HepG2 (cell line): ENCODE data around the gene TMEM232. TPM values are rescaled to one million over a fixed set of nuclear protein-coding genes. Genes with fewer than 3 reads are reported as not detected.

Source experiments
- ATAC-seq: fragments of 200-7000 bp; cut with Tn5 transposase; 3 replicates; pipeline ENCODE4 v1.9.1; 2020; ENCODE audit warnings: mild to moderate bottlenecking, moderate library complexity
- BruUV-seq: library from RNA; stranded (reverse); fragments of 400-500 nt; replicated peaks from 2 replicates; lab custom pipeline; 2021; lab: Mats Ljungman, UMichigan
- CTCF ChIA-PET: fragments of 300-600 bp; formaldehyde crosslinking; extraction: SDS; loops from one replicate; lab custom pipeline; 2021; ENCODE audit warnings: low total read pairs, inconsistent platforms, low intra/inter-chr PET ratio; lab: Yijun Ruan, JAX
- POLR2A ChIA-PET: fragments of 350-600 bp; sonication (Branson Sonifier 250); formaldehyde crosslinking; loops from one replicate; lab custom pipeline; 2020; ENCODE audit warnings: antibody characterized with exemption, inconsistent platforms; lab: Yijun Ruan, JAX
- DNase-seq: peaks from one replicate; pipeline ENCODE4 v3.0.0-alpha.2; 2015; ENCODE audit warnings: low spot score
- FAIRE-seq: peaks from 3 replicates; lab custom pipeline; 2011; peaks lifted over from hg19 to GRCh38; lab: Jason Lieb, UNC
- H2AFZ ChIP-seq: one replicate; pipeline ENCODE4 v1.6.1; 2011; ENCODE audit warnings: low read length, inconsistent platforms
- H3K27ac ChIP-seq: fragments of 300-600 bp; 3 replicates; pipeline ENCODE4 v1.8.0; 2011; ENCODE audit warnings: mixed run types, mild to moderate bottlenecking, mixed read lengths, low read length, inconsistent platforms; ENCODE audit not compliant: insufficient read depth; ENCODE audit errors: extremely low read length
- H3K27me3 ChIP-seq, 2 experiments: fragments of 200-600 bp in 1 of 2; 2 replicates in 1 of 2; 3 replicates in 1 of 2; pipeline versions ENCODE4 v1.6.0 to v1.8.0; 2011; ENCODE audit warnings: low read length in 2 of 2, mild to moderate bottlenecking in 2 of 2, moderate library complexity in 2 of 2, inconsistent platforms in 1 of 2; ENCODE audit not compliant: insufficient read depth in 2 of 2, control insufficient read depth in 1 of 2
- H3K36me3 ChIP-seq, 2 experiments: fragments of 200-600 bp in 1 of 2; replicated peaks in 1 of 2; 2 replicates in 1 of 2; 3 replicates in 1 of 2; pipeline versions ENCODE4 v1.5.1 to v1.8.0; 2011; ENCODE audit warnings: low read length in 2 of 2, inconsistent platforms in 1 of 2; ENCODE audit not compliant: insufficient read depth in 2 of 2, control insufficient read depth in 1 of 2
- H3K4me1 ChIP-seq: 2 replicates; pipeline ENCODE4 v1.5.1; 2012; ENCODE audit warnings: low read length, inconsistent platforms; ENCODE audit not compliant: insufficient read depth
- H3K4me2 ChIP-seq: 2 replicates; pipeline ENCODE4 v1.6.0; 2011; ENCODE audit warnings: low read depth, low read length, inconsistent platforms
- H3K4me3 ChIP-seq, 3 experiments: fragments of 200-600 bp in 1 of 3; sonication (generic), shearing (Covaris generic) in 1 of 3; replicated peaks in 1 of 3; 2 replicates each; pipeline ENCODE4 v1.5.1; 2011 to 2016; ENCODE audit warnings: low read length in 3 of 3, inconsistent platforms in 2 of 3, low read depth in 2 of 3, mild to moderate bottlenecking in 2 of 3, control low read depth in 1 of 3, mixed read lengths in 1 of 3; ENCODE audit not compliant: insufficient read depth in 1 of 3
- H3K79me2 ChIP-seq: one replicate; pipeline ENCODE4 v1.6.1; 2011; ENCODE audit warnings: low read length, inconsistent platforms; ENCODE audit not compliant: insufficient read depth
- H3K9ac ChIP-seq: 2 replicates; pipeline ENCODE4 v1.6.0; 2011; ENCODE audit warnings: mild to moderate bottlenecking, low read depth, low read length, inconsistent platforms; ENCODE audit not compliant: insufficient read depth
- H3K9me3 ChIP-seq: 2 replicates; pipeline ENCODE4 v1.5.1; 2012; ENCODE audit warnings: mild to moderate bottlenecking, low read length
- H4K20me1 ChIP-seq: 2 replicates; pipeline ENCODE4 v1.6.0; 2011; ENCODE audit warnings: inconsistent platforms, mild to moderate bottlenecking, low read length, moderate library complexity; ENCODE audit not compliant: insufficient read depth
- ADNP ChIP-seq: sonication (generic); formaldehyde crosslinking; IDR thresholded peaks from 2 replicates; pipeline ENCODE4 v1.4.0; 2020; ENCODE audit warnings: missing genetic modification reagents
- BRD4 ChIP-seq: sonication (generic); formaldehyde crosslinking; IDR thresholded peaks from 2 replicates; pipeline ENCODE4 v1.4.0; 2020; ENCODE audit warnings: missing genetic modification reagents
- CC2D1A ChIP-seq: sonication (generic); formaldehyde crosslinking; IDR thresholded peaks from 2 replicates; pipeline ENCODE4 v1.8.1; 2023; ENCODE audit warnings: mild to moderate bottlenecking, missing genetic modification reagents
- HDAC1 ChIP-seq: sonication (generic); formaldehyde crosslinking; IDR thresholded peaks from 2 replicates; pipeline ENCODE4 v1.5.1; 2020; ENCODE audit warnings: mild to moderate bottlenecking, missing genetic modification reagents
- HOXA7 ChIP-seq: sonication (generic); formaldehyde crosslinking; IDR thresholded peaks from 2 replicates; pipeline ENCODE4 v1.8.1; 2022; ENCODE audit warnings: mild to moderate bottlenecking, missing genetic modification reagents, moderate library complexity
- NFE2 ChIP-seq: sonication (generic); formaldehyde crosslinking; IDR thresholded peaks from 2 replicates; pipeline ENCODE4 v1.4.0; 2020; ENCODE audit warnings: missing genetic modification reagents
- RFXANK ChIP-seq: IDR thresholded peaks from 2 replicates; pipeline ENCODE4 v1.6.1; 2016
- SIN3A ChIP-seq: IDR thresholded peaks from 2 replicates; pipeline ENCODE4 v1.6.1; 2011; ENCODE audit warnings: low read depth, mild to moderate bottlenecking, control low read depth, low read length, borderline replicate concordance
- SNRNP70 ChIP-seq: fragments of 200-400 bp; formaldehyde crosslinking; IDR thresholded peaks from 2 replicates; pipeline ENCODE4 v1.6.1; 2017; ENCODE audit warnings: mild to moderate bottlenecking, low read depth, low read length, moderate library complexity
- TGIF2 ChIP-seq: IDR thresholded peaks from 2 replicates; pipeline ENCODE4 v1.6.1; 2016; ENCODE audit warnings: control low read depth, missing compliant biosample characterization
- ZBTB20 ChIP-seq: sonication (generic); formaldehyde crosslinking; IDR thresholded peaks from 2 replicates; pipeline ENCODE4 v1.8.1; 2023; ENCODE audit warnings: missing genetic modification reagents, low read depth, mild to moderate bottlenecking, borderline replicate concordance
- ZBTB21 ChIP-seq: sonication (generic); formaldehyde crosslinking; IDR thresholded peaks from 2 replicates; pipeline ENCODE4 v1.4.0; 2020; ENCODE audit warnings: missing genetic modification reagents
- ZBTB26 ChIP-seq: IDR thresholded peaks from 2 replicates; pipeline ENCODE4 v1.6.1; 2016; ENCODE audit warnings: missing compliant biosample characterization, missing genetic modification reagents, borderline replicate concordance
- ZNF256 ChIP-seq: sonication (generic); formaldehyde crosslinking; conservative IDR thresholded peaks from 2 replicates; pipeline ENCODE4 v1.4.0; 2020; ENCODE audit warnings: missing genetic modification reagents
- ZNF414 ChIP-seq: sonication (generic); formaldehyde crosslinking; IDR thresholded peaks from 2 replicates; pipeline ENCODE4 v1.5.0; 2020; ENCODE audit warnings: missing genetic modification reagents
- ZNF547 ChIP-seq: sonication (generic); formaldehyde crosslinking; IDR thresholded peaks from 2 replicates; pipeline ENCODE4 v1.5.1; 2020; ENCODE audit warnings: mild to moderate bottlenecking, missing genetic modification reagents
- ZNF691 ChIP-seq: sonication (generic); formaldehyde crosslinking; IDR thresholded peaks from 2 replicates; pipeline ENCODE4 v1.4.0; 2020; ENCODE audit warnings: missing genetic modification reagents, low read depth, mild to moderate bottlenecking, borderline replicate concordance
- ZNF891 ChIP-seq: sonication (generic); formaldehyde crosslinking; IDR thresholded peaks from 2 replicates; pipeline ENCODE4 v1.5.0; 2020; ENCODE audit warnings: mild to moderate bottlenecking, missing genetic modification reagents
- WGBS: methylation state at CpG from one replicate; pipeline ENCODE4 v1.1.6; 2017; ENCODE audit warnings: low lambda C conversion rate; 5-methylcytosine and 5-hydroxymethylcytosine counted together
- in situ Hi-C: cut with HindIII; loops from 2 replicates; pipeline ENCODE4 v1.10.0; 2017; ENCODE audit warnings: low pct_unique_long_range_greater_than_20kb; ENCODE audit not compliant: extremely low pct_ligation_motif_present
- intact Hi-C: fragments of 100-400 bp; cut with micrococcal nuclease; formaldehyde crosslinking; loops from one replicate; pipeline ENCODE4 v1.10.0; 2022; ENCODE audit not compliant: unreplicated experiment
- polyA plus RNA-seq, 8 experiments: library from polyadenylated mRNA; depleted of rRNA in 3 of 8; stranded (reverse) in 7 of 8; unstranded in 1 of 8; fragments of >200 nt; fragmentation: Illumina TruSeq in 4 of 8; extraction: Trizol in 4 of 8; gene quantifications; 2 replicates each; pipeline versions ENCODE4 v1.2.1 to v1.2.3, GENCODE V29; 2011 to 2016; ENCODE audit warnings: low read depth in 4 of 8, missing spikeins in 1 of 8, mixed read lengths in 1 of 8; ENCODE audit not compliant: insufficient read depth in 1 of 8
- total RNA-seq, 5 experiments: library from RNA; depleted of rRNA; stranded (reverse); fragments of >200 nt; fragmentation: Illumina TruSeq; extraction: Trizol; gene quantifications; 2 replicates each; pipeline ENCODE4 v1.2.3, GENCODE V29; 2016; ENCODE audit warnings: low read depth in 1 of 5

TMEM232 gene
- total and polyA plus RNA-seq, 2 of the 13 experiments (the other 11 are each of a cell fraction or from before 2014, with no cell fraction given): 0.29 to 0.71 TPM

GRCh38 chr5:110611817-110612216 is 114.7 kb downstream of the TMEM232 start:
- Histone ChIP-seq H3K4me2 (no peak overlapping the region), H3K36me3 (no peaks in the 10 kb centered on the region), H3K9me3 (peaks cover 6% of the 10 kb centered on the region; the same call in 1 of the 2 replicates), H2AFZ (no peak overlapping the region), H4K20me1 (no peaks in the 10 kb centered on the region), H3K27me3 (no peaks in the 10 kb centered on the region), H3K79me2 (no peaks in the 10 kb centered on the region), H3K9ac (no peak overlapping the region), H3K27ac (no peak overlapping the region), H3K4me1 (no peaks in the 10 kb centered on the region), H3K4me3 (no peak overlapping the region)
- FAIRE-seq (no peak), DNase-seq (no peak), ATAC-seq (no peak)
- POLR2A ChIA-PET: no interaction called here
- no TSS peak for BruUV-seq
- CTCF ChIA-PET: no interaction called here
- no peak for TF ChIP-seq CC2D1A (CRISPR knock-in tag)
- TF ChIP-seq ZNF256 (CRISPR knock-in tag): no peak
- TF ChIP-seq ZBTB20 (CRISPR knock-in tag): no peak
- WGBS: 2% methylated on average over 6 of the region's 6 CpGs
- intact Hi-C loops (no loop called here), in situ Hi-C loops (no loop called here)

- in situ Hi-C loops (no loop called here), intact Hi-C loops (no loop called here)
- 7% methylated on average over 3 of the region's 4 CpGs for WGBS
- TF ChIP-seq ZNF691 (no peak), RFXANK (CRISPR knock-in tag) (no peak), SNRNP70 (no peak), NFE2 (CRISPR knock-in tag) (no peak), HDAC1 (CRISPR knock-in tag) (no peak), HOXA7 (CRISPR knock-in tag) (no peak), SIN3A (no peak), ZBTB21 (CRISPR knock-in tag) (no peak), ZNF891 (CRISPR knock-in tag) (no peak), TGIF2 (CRISPR knock-in tag) (no peak), ADNP (CRISPR knock-in tag) (no peak), ZBTB26 (CRISPR knock-in tag) (no peak), BRD4 (CRISPR knock-in tag) (no peak), ZNF547 (CRISPR knock-in tag) (no peak), ZNF414 (CRISPR knock-in tag) (no peak)
Observed at GRCh38 chr5:110594866-110595265, 131.6 kb downstream of the TMEM232 start.

More at GRCh38 chr5:110594866-110595265, 131.6 kb downstream of the TMEM232 start:
- BruUV-seq: no TSS peak
- no peak for DNase-seq
- no peak for ATAC-seq
- H2AFZ ChIP-seq: no peak overlapping the region
- no peaks in the 10 kb centered on the region for H3K9me3 ChIP-seq
- no peak for FAIRE-seq
- H3K27me3 ChIP-seq: no peaks in the 10 kb centered on the region
- H3K36me3 ChIP-seq: no peaks in the 10 kb centered on the region
- H3K4me2 ChIP-seq: no peak overlapping the region
- H3K4me1 ChIP-seq: no peaks in the 10 kb centered on the region
- POLR2A ChIA-PET: no interaction called here
- CTCF ChIA-PET: no interaction called here
- no peak overlapping the region for H3K9ac ChIP-seq
- H3K79me2 ChIP-seq: no peaks in the 10 kb centered on the region
- no peak overlapping the region for H3K4me3 ChIP-seq
- H4K20me1 ChIP-seq: no peaks in the 10 kb centered on the region
- H3K27ac ChIP-seq: no peak overlapping the region
